ENCODE data around the gene GALNT9.
"Not testable (repeated sequence)": the region's sequence is repeated elsewhere in the genome, so short reads cannot be mapped to it uniquely, and the experiment has no call there.

Gene GALNT9

DNA sequence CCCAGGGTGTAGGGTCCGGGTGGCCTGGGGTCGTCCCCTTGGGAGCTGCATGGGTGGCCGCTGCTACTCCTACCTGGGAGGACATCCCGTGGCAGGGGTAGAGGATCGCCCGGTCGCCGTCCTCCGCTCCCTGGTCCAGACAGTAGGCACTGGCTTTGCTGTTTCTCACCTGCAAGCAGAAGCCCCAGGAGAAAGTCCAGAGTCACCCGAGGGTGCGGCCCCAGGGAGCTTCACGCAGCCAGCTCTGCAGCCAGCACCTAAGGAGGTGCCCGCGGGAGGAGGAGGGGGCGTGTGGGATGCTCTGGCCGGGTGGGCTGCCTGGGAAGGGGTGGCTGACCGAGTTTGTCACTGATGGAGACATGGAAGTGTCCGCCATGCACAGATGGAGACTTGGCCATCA, 130.3 kb downstream of the GALNT9 start:
- H3K9me3 ChIP-seq: peaks cover 5% of the 10 kb centered on the region
- no peak overlapping the region for H3K9ac ChIP-seq
- H3K27ac ChIP-seq: no peak overlapping the region
- H3K27me3 ChIP-seq: peaks cover 14% of the 10 kb centered on the region
- H3K36me3 ChIP-seq: 0 out of 2 replicates have a peak, but pooled peaks cover 3% of the 10 kb centered on the region
- no peak overlapping the region for H3K4me3 ChIP-seq
- H4K20me1 ChIP-seq: no peaks in the 10 kb centered on the region
- TF ChIP-seq Cebpa-rat (IDR thresholded peaks at IDR 0.05): no peak
- H3K4me1 ChIP-seq: peaks cover 50% of the 10 kb centered on the region
- peak overlapping the region; percentile 9; the same call in 1 of the 2 replicates for H3K4me2 ChIP-seq

DNA sequence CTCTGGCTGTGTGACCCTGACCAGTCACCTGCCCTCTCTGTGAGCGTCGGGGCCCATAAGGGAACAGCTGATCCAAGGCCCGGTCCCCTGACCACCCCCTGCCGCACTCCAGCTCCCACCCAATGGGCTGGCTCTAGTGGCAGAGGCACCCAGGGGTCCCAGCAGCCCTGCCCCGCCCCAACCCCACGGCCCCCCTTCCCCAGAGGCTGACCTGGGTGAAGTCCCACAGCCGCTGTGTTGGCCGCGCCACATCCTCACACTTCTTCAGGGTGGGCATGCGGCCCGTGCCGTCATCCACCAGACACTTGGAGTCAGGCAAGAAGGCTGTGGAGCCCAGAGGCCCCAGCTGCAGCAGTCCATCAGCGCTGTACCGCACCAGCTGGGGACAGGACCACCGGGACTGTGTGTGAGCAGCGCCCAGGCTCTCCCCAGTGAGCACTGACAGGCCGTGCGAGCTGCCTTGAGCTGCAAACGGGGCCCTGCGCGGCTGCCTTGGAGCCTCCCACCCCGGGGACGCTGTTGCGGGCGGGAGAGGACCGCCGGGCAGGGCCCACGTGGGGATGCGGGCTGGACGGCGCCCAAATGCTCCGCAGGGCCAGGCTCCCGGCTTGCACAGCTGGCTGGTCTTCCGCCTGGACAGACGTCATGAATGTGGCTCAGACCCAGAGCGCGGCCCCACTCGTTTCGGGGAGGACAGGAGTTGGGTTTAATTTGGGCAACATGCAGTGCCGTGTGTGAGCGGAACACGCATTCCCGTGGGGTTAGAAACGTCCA, 131.6 kb downstream of the GALNT9 start:
- no peak overlapping the region for H3K9ac ChIP-seq
- peaks cover under 1% of the 10 kb centered on the region; the same call in 1 of the 2 replicates for H3K27me3 ChIP-seq
- TF ChIP-seq Cebpa-rat (IDR thresholded peaks at IDR 0.05): no peak
- no peak overlapping the region for H3K4me3 ChIP-seq
- H3K9me3 ChIP-seq: peaks cover 13% of the 10 kb centered on the region
- no peaks in the 10 kb centered on the region for H4K20me1 ChIP-seq
- peaks cover 44% of the 10 kb centered on the region for H3K4me1 ChIP-seq
- H3K27ac ChIP-seq: no peak overlapping the region
- 0 out of 2 replicates have a peak, but pooled peaks cover 7% of the 10 kb centered on the region for H3K36me3 ChIP-seq
- peak overlapping the region; percentile 91 for H3K4me2 ChIP-seq

DNA sequence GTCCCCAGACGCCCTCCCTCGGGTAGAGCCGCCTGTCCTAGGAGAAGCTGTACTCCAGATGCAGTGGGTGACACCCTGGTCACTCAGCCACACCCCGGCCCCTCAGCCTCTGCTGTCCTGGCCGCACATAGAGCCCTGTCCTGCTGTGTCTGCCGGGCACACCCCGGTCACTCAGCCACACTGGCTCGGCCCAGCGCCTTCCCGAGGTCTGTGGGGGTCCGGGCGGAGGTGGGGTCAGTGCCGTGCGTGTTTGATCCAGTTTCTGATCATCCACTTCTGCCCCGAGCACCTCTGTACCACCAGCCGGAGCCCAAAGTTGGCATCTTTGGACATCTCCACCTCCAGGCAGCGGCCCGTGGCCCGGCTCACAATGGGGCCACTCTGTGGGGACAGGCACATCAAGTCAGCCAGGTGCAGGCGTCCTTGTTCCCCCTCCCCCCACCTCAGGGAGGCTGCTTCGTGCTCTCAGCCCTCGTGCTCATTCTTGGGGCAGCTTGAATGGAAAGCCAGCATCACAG, 132.5 kb downstream of the GALNT9 start:
- Histone ChIP-seq H3K4me3 (no peak overlapping the region), H3K36me3 (0 out of 2 replicates have a peak, but pooled peaks cover 7% of the 10 kb centered on the region), H3K4me2 (peak overlapping the region; percentile 91), H3K27me3 (no peaks in the 10 kb centered on the region), H4K20me1 (no peaks in the 10 kb centered on the region), H3K9ac (no peak overlapping the region), H3K9me3 (peaks cover 13% of the 10 kb centered on the region), H3K4me1 (peaks cover 49% of the 10 kb centered on the region), H3K27ac (no peak overlapping the region)
- no peak for TF ChIP-seq Cebpa-rat (IDR thresholded peaks at IDR 0.05)

DNA sequence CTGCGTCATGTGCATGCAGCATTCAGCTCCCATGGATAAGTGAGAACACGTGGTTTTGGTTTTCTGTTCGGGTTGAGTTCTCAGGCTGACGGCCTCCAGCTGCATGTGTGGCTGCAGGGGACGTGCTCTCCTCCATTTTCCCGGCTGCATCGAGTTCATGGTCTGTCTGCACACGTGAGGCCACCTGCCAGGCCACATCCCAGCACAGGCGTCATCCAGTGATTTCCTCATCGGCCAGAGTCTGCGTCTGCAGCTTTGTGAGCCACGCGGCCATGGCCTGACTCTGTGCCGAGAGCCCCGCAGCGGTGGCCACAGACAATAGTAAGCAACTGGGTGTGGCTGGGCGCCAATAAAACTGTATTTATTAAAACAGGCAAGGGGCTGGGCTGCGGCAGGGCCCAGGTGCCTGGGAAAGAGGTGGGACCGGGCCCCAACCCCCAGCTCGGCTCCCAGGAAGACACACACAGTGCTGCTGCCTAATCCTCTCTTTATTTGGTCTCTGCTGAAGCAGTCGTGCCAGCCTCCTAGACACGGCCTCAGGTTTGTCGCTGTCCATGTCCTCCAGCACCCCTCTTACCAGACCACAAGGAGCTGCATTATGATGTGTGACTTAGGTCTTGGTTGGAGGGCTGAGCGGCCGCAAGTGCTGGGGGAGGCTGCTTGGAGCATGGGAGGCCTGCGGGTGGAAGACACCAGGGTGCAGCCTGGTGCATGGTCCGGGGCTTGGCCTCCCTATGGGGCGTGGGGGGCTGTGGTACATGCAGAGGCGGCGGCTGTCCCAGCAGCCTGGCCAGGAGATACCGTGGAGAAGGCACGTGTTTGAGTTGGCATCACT, 133.1 kb downstream of the GALNT9 start:
- no peak for TF ChIP-seq Cebpa-rat (IDR thresholded peaks at IDR 0.05)

DNA sequence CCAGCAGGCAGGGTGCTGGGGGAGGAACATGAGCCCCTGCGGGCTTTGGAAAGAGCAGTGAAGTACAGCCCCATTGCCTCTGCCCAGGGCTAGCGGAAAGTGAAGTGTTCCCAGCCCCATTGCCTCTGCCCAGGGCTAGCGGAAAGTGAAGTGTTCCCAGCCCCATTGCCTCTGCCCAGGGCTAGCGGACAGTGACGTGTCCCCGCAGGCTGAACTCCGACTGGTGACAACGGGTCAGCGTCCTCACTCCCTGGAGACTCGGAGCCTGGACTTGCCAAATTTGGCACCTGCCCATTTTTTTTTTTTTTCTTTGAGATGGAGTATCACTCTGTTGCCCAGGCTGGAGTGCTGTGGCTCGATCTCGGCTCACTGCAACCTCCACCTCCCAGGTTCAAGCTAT, 134.1 kb downstream of the GALNT9 start:
- H4K20me1 ChIP-seq, H3K36me3 ChIP-seq, H3K27me3 ChIP-seq: not testable (repeated sequence)
- Histone ChIP-seq H3K9ac (peak overlapping the region; percentile 58; the same call in 1 of the 2 replicates), H3K4me2 (peak overlapping the region; percentile 91), H3K4me3 (peak overlapping the region; percentile 14; the same call in 1 of the 2 replicates), H3K4me1 (peaks cover 66% of the 10 kb centered on the region), H3K9me3 (peaks cover 13% of the 10 kb centered on the region), H3K27ac (peak overlapping the region; percentile 59; the same call in 1 of the 2 replicates)

More for the DNA sequence above, 133.1 kb downstream of the GALNT9 start:
- no peak overlapping the region for H3K27ac ChIP-seq
- H3K4me2 ChIP-seq: peak overlapping the region; percentile 91
- peaks cover 56% of the 10 kb centered on the region for H3K4me1 ChIP-seq
- H3K9ac ChIP-seq: no peak overlapping the region
- no peaks in the 10 kb centered on the region for H3K27me3 ChIP-seq
- H4K20me1 ChIP-seq: no peaks in the 10 kb centered on the region
- H3K4me3 ChIP-seq: 0 out of 2 replicates have a peak overlapping the region, but pooled peaks have one; percentile 14
- H3K36me3 ChIP-seq: 0 out of 2 replicates have a peak, but pooled peaks cover 7% of the 10 kb centered on the region
- peaks cover 13% of the 10 kb centered on the region for H3K9me3 ChIP-seq

DNA sequence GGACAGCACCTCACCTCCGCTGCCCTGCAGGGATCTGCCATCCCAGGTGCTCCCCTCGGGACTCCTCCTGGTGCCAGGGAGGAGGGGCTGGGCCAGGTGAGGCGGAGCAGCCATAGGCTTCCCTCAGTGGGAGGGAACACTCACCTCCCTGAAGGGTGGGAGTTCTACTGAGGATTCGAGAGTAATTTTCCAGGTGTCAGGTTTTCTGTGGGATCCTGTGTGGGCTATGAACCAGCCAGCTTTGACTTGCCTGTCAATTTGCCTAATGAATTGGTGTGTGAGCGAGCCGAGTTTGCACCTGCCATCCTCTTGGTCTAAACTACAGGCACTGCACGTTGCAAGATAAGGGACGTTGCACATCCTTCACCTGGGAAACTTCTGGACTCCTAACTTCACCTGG, 134.8 kb downstream of the GALNT9 start:
- H3K27me3 ChIP-seq: no peaks in the 10 kb centered on the region
- peak overlapping the region; percentile 91 for H3K4me2 ChIP-seq
- peak overlapping the region; percentile 58; the same call in 1 of the 2 replicates for H3K9ac ChIP-seq
- H3K27ac ChIP-seq: 0 out of 2 replicates have a peak overlapping the region, but pooled peaks have one; percentile 59
- H3K9me3 ChIP-seq: peaks cover 13% of the 10 kb centered on the region
- peaks cover 70% of the 10 kb centered on the region for H3K4me1 ChIP-seq
- H4K20me1 ChIP-seq: no peaks in the 10 kb centered on the region
- no peak for TF ChIP-seq Cebpa-rat (IDR thresholded peaks at IDR 0.05)
- H3K4me3 ChIP-seq: peak overlapping the region; percentile 14; the same call in 1 of the 2 replicates
- 0 out of 2 replicates have a peak, but pooled peaks cover 7% of the 10 kb centered on the region for H3K36me3 ChIP-seq

DNA sequence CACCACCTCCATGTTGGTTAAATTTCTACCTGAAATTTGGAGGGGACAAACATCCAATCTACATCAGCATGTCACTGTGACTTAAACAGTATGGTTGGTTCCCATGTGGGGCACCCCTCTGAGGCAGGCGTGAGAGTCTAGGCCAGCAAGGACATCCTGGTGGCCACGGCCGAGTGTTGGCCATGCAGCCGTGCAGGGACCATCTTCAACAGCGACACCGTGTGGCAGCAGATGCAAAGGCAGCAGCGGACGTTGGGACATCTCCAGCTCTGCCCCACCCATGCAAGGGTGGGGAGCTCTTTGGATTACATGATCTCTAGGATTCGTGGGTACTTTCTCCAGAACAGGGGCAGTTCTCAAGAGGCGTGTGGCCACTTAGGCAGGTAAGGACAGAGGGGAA, 135.3 kb downstream of the GALNT9 start:
- H3K36me3 ChIP-seq: 0 out of 2 replicates have a peak, but pooled peaks cover 7% of the 10 kb centered on the region

DNA sequence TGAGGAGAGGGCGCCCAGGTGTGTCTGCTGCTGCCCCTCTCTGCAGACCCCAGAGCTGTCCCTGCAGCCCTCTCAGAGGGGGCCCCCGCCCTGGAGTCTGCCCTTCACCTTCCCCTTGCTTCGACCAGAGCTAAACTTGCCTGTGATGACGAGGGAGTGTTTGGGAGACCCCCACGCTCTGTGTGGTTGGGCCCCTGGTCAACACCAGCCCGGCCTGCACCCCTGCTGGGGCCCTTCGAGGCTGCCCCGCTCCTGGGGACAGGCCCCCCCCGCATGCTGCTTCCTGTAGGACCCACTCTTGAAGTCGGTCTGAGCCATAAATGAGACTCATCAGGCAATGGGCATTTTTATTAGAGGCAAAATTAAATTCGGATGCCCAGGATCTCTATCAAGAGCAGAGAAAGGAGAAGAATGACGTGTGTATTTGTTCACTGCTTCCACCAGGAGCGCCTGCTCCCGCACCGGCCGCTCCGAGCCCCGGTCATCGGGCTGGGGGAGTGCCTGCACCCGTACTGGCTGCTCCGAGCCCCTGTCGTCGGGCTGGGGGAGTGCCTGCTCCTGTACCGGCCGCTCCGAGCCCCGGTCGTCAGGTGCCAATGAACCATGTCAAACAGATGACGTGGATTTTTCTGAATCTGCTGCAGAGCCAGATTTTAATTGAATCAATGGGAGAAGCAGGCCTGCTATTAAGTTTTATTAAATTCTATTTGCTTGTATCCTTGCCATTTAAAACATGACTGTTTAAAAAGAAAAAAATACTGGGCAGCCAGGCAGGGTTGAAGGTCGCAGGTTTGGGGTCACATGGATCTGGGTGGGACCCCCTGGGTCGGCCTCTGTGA, 137.5 kb downstream of the GALNT9 start:
- H3K9me3 ChIP-seq: peaks cover 13% of the 10 kb centered on the region
- no peak for TF ChIP-seq Cebpa-rat (IDR thresholded peaks at IDR 0.05)
- no peaks in the 10 kb centered on the region for H3K27me3 ChIP-seq
- H3K4me3 ChIP-seq: no peak overlapping the region
- H3K36me3 ChIP-seq: 0 out of 2 replicates have a peak, but pooled peaks cover 7% of the 10 kb centered on the region
- peaks cover 5% of the 10 kb centered on the region; the same call in 1 of the 2 replicates for H4K20me1 ChIP-seq
- peaks cover 78% of the 10 kb centered on the region for H3K4me1 ChIP-seq
- H3K4me2 ChIP-seq: peak overlapping the region; percentile 99
- 0 out of 2 replicates have a peak overlapping the region, but pooled peaks have one; percentile 8 for H3K9ac ChIP-seq
- no peak overlapping the region for H3K27ac ChIP-seq

More for the DNA sequence above, 135.3 kb downstream of the GALNT9 start:
- Histone ChIP-seq H3K27ac (no peak overlapping the region), H3K9ac (no peak overlapping the region), H3K4me1 (peaks cover 70% of the 10 kb centered on the region), H4K20me1 (no peaks in the 10 kb centered on the region), H3K4me2 (no peak overlapping the region; the same call in 1 of the 2 replicates), H3K27me3 (no peaks in the 10 kb centered on the region), H3K4me3 (no peak overlapping the region), H3K9me3 (peaks cover 13% of the 10 kb centered on the region)
- TF ChIP-seq Cebpa-rat (IDR thresholded peaks at IDR 0.05): no peak
